Astrocyte (in vitro differentiated cells and primary cell): Measurements from ENCODE around the gene TRIM63. TPM values are rescaled to one million over a fixed set of nuclear protein-coding genes. Genes with fewer than 3 reads are reported as not detected.
A peak's percentile ranks its signal among the peaks of the same experiment; 100 is the strongest.

Source experiments
- DNase-seq: peaks from one replicate; pipeline ENCODE4 v3.0.0-alpha.2; 2010; ENCODE audit warnings: low read depth
- FAIRE-seq: peaks from 2 replicates; lab custom pipeline; 2011; peaks lifted over from hg19 to GRCh38; lab: Jason Lieb, UNC
- H2AFZ ChIP-seq: 2 replicates; pipeline ENCODE4 v1.6.0; 2012; ENCODE audit warnings: low read depth, low read length, inconsistent platforms
- H3K27ac ChIP-seq: 2 replicates; pipeline ENCODE4 v1.5.1; 2011; ENCODE audit warnings: low read depth, low read length, inconsistent platforms
- H3K27me3 ChIP-seq: 2 replicates; pipeline ENCODE4 v1.6.0; 2011; ENCODE audit warnings: low read length, inconsistent platforms; ENCODE audit not compliant: insufficient read depth
- H3K36me3 ChIP-seq: 2 replicates; pipeline ENCODE4 v1.5.1; 2011; ENCODE audit warnings: low read length, inconsistent platforms; ENCODE audit not compliant: insufficient read depth
- H3K4me1 ChIP-seq: 2 replicates; pipeline ENCODE4 v1.5.1; 2011; ENCODE audit warnings: low read length, inconsistent platforms; ENCODE audit not compliant: insufficient read depth
- H3K4me2 ChIP-seq: 2 replicates; pipeline ENCODE4 v1.6.0; 2012; ENCODE audit warnings: low read length, inconsistent platforms
- H3K4me3 ChIP-seq: 2 replicates; pipeline ENCODE4 v1.5.1; 2011; ENCODE audit warnings: low read depth, mild to moderate bottlenecking, low read length, inconsistent platforms; ENCODE audit not compliant: insufficient read depth
- H3K79me2 ChIP-seq: 2 replicates; pipeline ENCODE4 v1.6.0; 2012; ENCODE audit warnings: mild to moderate bottlenecking, low read length, inconsistent platforms; ENCODE audit not compliant: insufficient read depth
- H3K9ac ChIP-seq: 2 replicates; pipeline ENCODE4 v1.6.0; 2012; ENCODE audit warnings: mild to moderate bottlenecking, low read length, inconsistent platforms
- H3K9me3 ChIP-seq: 2 replicates; pipeline ENCODE4 v1.5.1; 2012; ENCODE audit warnings: low read depth, mild to moderate bottlenecking, low read length, inconsistent platforms; ENCODE audit not compliant: insufficient read depth
- H4K20me1 ChIP-seq: 2 replicates; pipeline ENCODE4 v1.6.0; 2012; ENCODE audit warnings: low read length, inconsistent platforms; ENCODE audit not compliant: insufficient read depth
- H3K27ac Mint-ChIP-seq: one replicate; pipeline ENCODE4 v1.8.0; 2021; ENCODE audit warnings: mild to moderate bottlenecking, mixed read lengths; ENCODE audit not compliant: unreplicated experiment
- H3K27me3 Mint-ChIP-seq: one replicate; pipeline ENCODE4 v1.8.0; 2021; ENCODE audit warnings: low read depth, mixed read lengths; ENCODE audit not compliant: unreplicated experiment
- H3K36me3 Mint-ChIP-seq: one replicate; pipeline ENCODE4 v1.8.0; 2021; ENCODE audit warnings: low read depth, mixed read lengths; ENCODE audit not compliant: unreplicated experiment
- H3K4me1 Mint-ChIP-seq: one replicate; pipeline ENCODE4 v1.8.0; 2021; ENCODE audit warnings: low read depth, mixed read lengths; ENCODE audit not compliant: unreplicated experiment
- H3K4me3 Mint-ChIP-seq: one replicate; pipeline ENCODE4 v1.8.0; 2021; ENCODE audit warnings: mild to moderate bottlenecking, moderate library complexity, mixed read lengths; ENCODE audit not compliant: unreplicated experiment
- H3K9me3 Mint-ChIP-seq: one replicate; pipeline ENCODE4 v1.8.0; 2021; ENCODE audit warnings: mild to moderate bottlenecking, mixed read lengths; ENCODE audit not compliant: unreplicated experiment
- CTCF ChIP-seq: IDR thresholded peaks from 2 replicates; pipeline ENCODE4 v1.5.1; 2011; ENCODE audit warnings: low read depth, mild to moderate bottlenecking, inconsistent platforms, low read length, moderate library complexity; ENCODE audit not compliant: insufficient read depth
- EZH2 ChIP-seq: IDR thresholded peaks from 2 replicates; pipeline ENCODE4 v1.6.1; 2012; ENCODE audit warnings: mild to moderate bottlenecking, low read length, inconsistent platforms; ENCODE audit not compliant: insufficient read depth
- total RNA-seq: library from RNA; stranded (reverse); gene quantifications from 2 replicates; pipeline ENCODE4 v1.2.1, GENCODE V29; 2021

TRIM63 gene
- total RNA-seq, 1 donor from 2014 or later: not detected

GRCh38 chr1:26035959-26036755, 31.3 kb downstream of the TRIM63 start:
- no peaks in the 10 kb centered on the region for H3K27me3 ChIP-seq
- no peaks in the 10 kb centered on the region for H3K36me3 ChIP-seq
- no peak for DNase-seq
- Mint-ChIP-seq H3K27ac (peak overlapping the region; percentile 75), H3K27me3 (peaks cover 6% of the 10 kb centered on the region), H3K4me1 (peaks cover 17% of the 10 kb centered on the region), H3K9me3 (no peaks in the 10 kb centered on the region), H3K4me3 (peak overlapping the region; percentile 88), H3K36me3 (peaks cover 7% of the 10 kb centered on the region)
- peak overlapping the region; percentile 98 for H3K4me2 ChIP-seq
- no peaks in the 10 kb centered on the region for H4K20me1 ChIP-seq
- H3K9me3 ChIP-seq: no peaks in the 10 kb centered on the region
- peak overlapping the region; percentile 88 for H2AFZ ChIP-seq
- FAIRE-seq: no peak
- H3K4me1 ChIP-seq: peaks cover 7% of the 10 kb centered on the region
- no peak overlapping the region for H3K27ac ChIP-seq
- H3K79me2 ChIP-seq: no peaks in the 10 kb centered on the region
- H3K9ac ChIP-seq: peak overlapping the region; percentile 78
- peak; percentile 78 for TF ChIP-seq CTCF
- TF ChIP-seq EZH2: no peak
- H3K4me3 ChIP-seq: peak overlapping the region; percentile 72

- Histone ChIP-seq H3K4me1 (peaks cover 7% of the 10 kb centered on the region), H4K20me1 (no peaks in the 10 kb centered on the region), H3K9ac (peak overlapping the region; percentile 78), H3K9me3 (no peaks in the 10 kb centered on the region), H3K4me2 (peak overlapping the region; percentile 98), H3K79me2 (no peaks in the 10 kb centered on the region), H3K36me3 (no peaks in the 10 kb centered on the region), H3K27ac (peak overlapping the region; percentile 7), H3K4me3 (peak overlapping the region; percentile 72), H3K27me3 (no peaks in the 10 kb centered on the region), H2AFZ (peak overlapping the region; percentile 88)
- H3K27ac Mint-ChIP-seq: peak overlapping the region; percentile 75
- DNase-seq: peak; percentile 79
- peaks cover 13% of the 10 kb centered on the region for H3K36me3 Mint-ChIP-seq
- H3K9me3 Mint-ChIP-seq: no peaks in the 10 kb centered on the region
- H3K4me3 Mint-ChIP-seq: peak overlapping the region; percentile 88
- peaks cover 5% of the 10 kb centered on the region for H3K27me3 Mint-ChIP-seq
- H3K4me1 Mint-ChIP-seq: peaks cover 17% of the 10 kb centered on the region
- TF ChIP-seq CTCF (no peak), EZH2 (no peak)
- FAIRE-seq: no peak
Observed at GRCh38 chr1:26035203-26035958, 32.0 kb downstream of the TRIM63 start.
